ENCODE results near the gene AGAP3. TPM values are rescaled to one million over a fixed set of nuclear protein-coding genes. Genes with fewer than 3 reads are reported as not detected.

Gene AGAP3
- total RNA-seq, 3 donors from 2014 or later (not counting 1 experiment from before 2014, with no cell fraction given) = 27.7 to 46.9 (median 42.8) TPM

- Mint-ChIP-seq H3K27me3 (ENCODE audit: low read depth in 2 of 2) (no peaks in the 10 kb centered on the region), H3K4me1 (peaks cover 0 to 6% of the 10 kb centered on the region in 2 donors), H3K36me3 (no peaks in the 10 kb centered on the region), H3K9me3 (no peaks in the 10 kb centered on the region), H3K4me3 (no peak overlapping the region), H3K27ac (no peak overlapping the region)
- Histone ChIP-seq H3K9me3 (ENCODE audit: control insufficient read depth, insufficient read depth, low read length) (no peaks in the 10 kb centered on the region), H3K36me3 (ENCODE audit: control insufficient read depth, insufficient read depth, low read length) (peaks cover 6% of the 10 kb centered on the region), H3K27me3 (ENCODE audit: control insufficient read depth, insufficient read depth, low read length) (no peaks in the 10 kb centered on the region), H3K4me3 (ENCODE audit: low read length) (no peak overlapping the region), H3K4me1 (ENCODE audit: control insufficient read depth, insufficient read depth, low read length) (no peaks in the 10 kb centered on the region), H3K27ac (ENCODE audit: low read length) (no peak overlapping the region)
- intact Hi-C loops (cut with micrococcal nuclease) = loop anchor here (1.0 to 2.0 kb wide), 3 partner anchors 47 to 178 kb away; no protein-coding TSS in a partner anchor
- no peak for TF ChIP-seq CTCF (IDR thresholded peaks at IDR 0.05)
- ATAC-seq (no peak), DNase-seq (no peak)
- 93% methylated on average over 14 of the region's 14 CpGs for whole genome bisulfite sequencing (ENCODE audit: insufficient coverage)
These were observed 38.7 kb downstream of the AGAP3 start for GRCh38 chr7:151124899-151125399.

- no peaks in the 10 kb centered on the region for H3K4me1 ChIP-seq (ENCODE audit: control insufficient read depth, insufficient read depth, low read length)
- H3K36me3 Mint-ChIP-seq = no peaks in the 10 kb centered on the region
- H3K27me3 ChIP-seq (ENCODE audit: control insufficient read depth, insufficient read depth, low read length) = no peaks in the 10 kb centered on the region
- intact Hi-C loops (cut with micrococcal nuclease) = loop anchor here (2.0 kb wide), 2 partner anchors 119 to 177 kb away; no protein-coding TSS in a partner anchor
- peaks cover 0 to 6% of the 10 kb centered on the region in 2 donors for H3K4me1 Mint-ChIP-seq
- H3K4me3 ChIP-seq (ENCODE audit: low read length) = no peak overlapping the region
- no peaks in the 10 kb centered on the region for H3K27me3 Mint-ChIP-seq (ENCODE audit: low read depth in 2 of 2)
- WGBS (ENCODE audit: insufficient coverage) = 94% methylated on average over 22 of the region's 22 CpGs
- no peak overlapping the region for H3K4me3 Mint-ChIP-seq
- H3K9me3 ChIP-seq (ENCODE audit: control insufficient read depth, insufficient read depth, low read length) = no peaks in the 10 kb centered on the region
- peaks cover 6% of the 10 kb centered on the region for H3K36me3 ChIP-seq (ENCODE audit: control insufficient read depth, insufficient read depth, low read length)
- no peak overlapping the region for H3K27ac Mint-ChIP-seq
- no peak for ATAC-seq
- no peak overlapping the region for H3K27ac ChIP-seq (ENCODE audit: low read length)
- TF ChIP-seq CTCF (IDR thresholded peaks at IDR 0.05) = no peak
- no peak for DNase-seq
- H3K9me3 Mint-ChIP-seq = no peaks in the 10 kb centered on the region
These were observed 39.2 kb downstream of the AGAP3 start for GRCh38 chr7:151125470-151125845.

GRCh38 chr7:151125846-151126481 lies 39.7 kb downstream of the AGAP3 start:
- Histone ChIP-seq H3K9me3 (ENCODE audit: control insufficient read depth, insufficient read depth, low read length) (no peaks in the 10 kb centered on the region), H3K36me3 (ENCODE audit: control insufficient read depth, insufficient read depth, low read length) (peaks cover 7% of the 10 kb centered on the region), H3K4me1 (ENCODE audit: control insufficient read depth, insufficient read depth, low read length) (no peaks in the 10 kb centered on the region), H3K27me3 (ENCODE audit: control insufficient read depth, insufficient read depth, low read length) (no peaks in the 10 kb centered on the region), H3K4me3 (ENCODE audit: low read length) (no peak overlapping the region), H3K27ac (ENCODE audit: low read length) (no peak overlapping the region)
- intact Hi-C loops (cut with micrococcal nuclease) = loop anchor here (2.0 kb wide), 2 partner anchors 119 to 177 kb away; no protein-coding TSS in a partner anchor
- no peak overlapping the region for H3K4me3 Mint-ChIP-seq
- no peaks in the 10 kb centered on the region for H3K9me3 Mint-ChIP-seq
- no peak for TF ChIP-seq CTCF (IDR thresholded peaks at IDR 0.05)
- H3K36me3 Mint-ChIP-seq = no peaks in the 10 kb centered on the region
- ATAC-seq = no peak
- no peak overlapping the region for H3K27ac Mint-ChIP-seq
- DNase-seq = no peak
- no peaks in the 10 kb centered on the region for H3K27me3 Mint-ChIP-seq (ENCODE audit: low read depth in 2 of 2)
- peaks cover 0 to 6% of the 10 kb centered on the region in 2 donors for H3K4me1 Mint-ChIP-seq
- 93% methylated on average over 58 of the region's 58 CpGs for WGBS (ENCODE audit: insufficient coverage)
